ENCODE data around the gene KRTAP4-3.
"Not testable (repeated sequence)": the region's sequence is repeated elsewhere in the genome, so short reads cannot be mapped to it uniquely, and the experiment has no call there.

KRTAP4-3 gene

DNA sequence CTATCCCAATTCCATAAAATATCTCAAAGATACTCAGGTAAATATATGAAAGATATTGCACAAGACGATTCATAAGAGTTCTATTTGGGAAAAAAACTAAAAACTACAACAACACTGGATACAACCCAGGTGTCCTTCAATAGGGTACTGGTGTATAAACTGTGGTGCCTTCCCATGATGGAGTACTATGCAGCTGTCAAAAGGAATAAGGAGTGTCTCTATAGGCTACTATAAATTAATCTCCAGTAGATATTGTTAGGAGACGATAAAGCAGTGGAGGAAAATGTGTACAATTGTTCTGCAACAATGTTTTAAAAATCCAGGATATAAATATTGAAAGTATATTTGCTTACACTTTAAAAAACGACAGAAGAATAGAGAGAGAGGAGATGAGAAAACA, 41.6 kb downstream of the KRTAP4-3 start:
- DNase-seq (ENCODE audit: low read depth): no peak
- TF ChIP-seq, protein P1, sequence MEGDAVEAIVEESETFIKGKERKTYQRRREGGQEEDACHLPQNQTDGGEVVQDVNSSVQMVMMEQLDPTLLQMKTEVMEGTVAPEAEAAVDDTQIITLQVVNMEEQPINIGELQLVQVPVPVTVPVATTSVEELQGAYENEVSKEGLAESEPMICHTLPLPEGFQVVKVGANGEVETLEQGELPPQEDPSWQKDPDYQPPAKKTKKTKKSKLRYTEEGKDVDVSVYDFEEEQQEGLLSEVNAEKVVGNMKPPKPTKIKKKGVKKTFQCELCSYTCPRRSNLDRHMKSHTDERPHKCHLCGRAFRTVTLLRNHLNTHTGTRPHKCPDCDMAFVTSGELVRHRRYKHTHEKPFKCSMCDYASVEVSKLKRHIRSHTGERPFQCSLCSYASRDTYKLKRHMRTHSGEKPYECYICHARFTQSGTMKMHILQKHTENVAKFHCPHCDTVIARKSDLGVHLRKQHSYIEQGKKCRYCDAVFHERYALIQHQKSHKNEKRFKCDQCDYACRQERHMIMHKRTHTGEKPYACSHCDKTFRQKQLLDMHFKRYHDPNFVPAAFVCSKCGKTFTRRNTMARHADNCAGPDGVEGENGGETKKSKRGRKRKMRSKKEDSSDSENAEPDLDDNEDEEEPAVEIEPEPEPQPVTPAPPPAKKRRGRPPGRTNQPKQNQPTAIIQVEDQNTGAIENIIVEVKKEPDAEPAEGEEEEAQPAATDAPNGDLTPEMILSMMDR (conservative IDR thresholded peaks at IDR 0.05; ENCODE audit: control insufficient read depth, insufficient read depth, low read depth, low read length): no peak
- H3K4me3 ChIP-seq (ENCODE audit: control insufficient read depth, low read depth, low read length): no peak overlapping the region

DNA sequence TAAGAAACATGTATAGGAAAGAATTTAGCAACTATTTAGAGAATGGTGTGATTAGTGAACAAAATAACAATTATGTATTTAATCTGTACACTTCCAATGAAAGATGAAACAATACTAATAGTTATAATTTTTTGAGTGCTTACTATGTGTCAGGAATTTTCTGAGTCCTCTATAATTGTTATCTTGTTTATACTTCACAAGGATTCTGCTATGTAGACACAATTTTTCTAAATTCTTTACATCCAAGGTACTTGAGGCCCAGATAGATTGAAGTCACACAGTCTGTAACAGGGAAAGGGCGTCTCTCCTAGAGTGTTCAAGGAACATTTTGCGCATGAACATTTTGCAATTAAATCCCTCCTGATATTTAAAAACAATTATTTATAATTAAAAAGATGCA, 43.0 kb downstream of the KRTAP4-3 start:
- no peak overlapping the region for H3K4me3 ChIP-seq (ENCODE audit: control insufficient read depth, low read depth, low read length)
- TF ChIP-seq, protein P1 (conservative IDR thresholded peaks at IDR 0.05; ENCODE audit: control insufficient read depth, insufficient read depth, low read depth, low read length): no peak
- DNase-seq (ENCODE audit: low read depth): no peak

DNA sequence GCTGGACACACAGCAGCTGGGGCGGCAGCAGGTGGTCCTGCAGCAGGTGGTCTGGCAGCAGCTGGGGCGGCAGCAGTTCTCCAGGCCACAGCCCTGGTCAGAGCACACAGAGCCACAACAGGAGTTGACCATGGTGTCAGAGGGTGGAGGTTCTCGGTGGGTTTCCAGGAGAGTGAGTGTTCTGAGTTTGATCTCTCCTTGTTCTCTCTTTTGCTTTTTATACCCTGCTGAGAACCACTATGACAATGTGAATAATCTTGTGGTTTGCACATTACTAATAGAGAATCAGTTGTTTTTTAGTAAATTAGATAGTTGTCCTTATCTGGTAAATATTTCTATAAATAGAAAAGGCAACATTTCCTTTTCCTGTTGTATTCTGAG, 44.0 kb downstream of the KRTAP4-3 start, which contains the start of gene KRTAP4-12:
TSS of gene KRTAP4-12 (minus strand) at position 192 of the 381 bp plus-strand sequence. CDS start at position 132, 60 bp downstream.
- DNase-seq (ENCODE audit: low read depth); H3K4me3 ChIP-seq (ENCODE audit: control insufficient read depth, low read depth, low read length): not testable (repeated sequence)

DNA sequence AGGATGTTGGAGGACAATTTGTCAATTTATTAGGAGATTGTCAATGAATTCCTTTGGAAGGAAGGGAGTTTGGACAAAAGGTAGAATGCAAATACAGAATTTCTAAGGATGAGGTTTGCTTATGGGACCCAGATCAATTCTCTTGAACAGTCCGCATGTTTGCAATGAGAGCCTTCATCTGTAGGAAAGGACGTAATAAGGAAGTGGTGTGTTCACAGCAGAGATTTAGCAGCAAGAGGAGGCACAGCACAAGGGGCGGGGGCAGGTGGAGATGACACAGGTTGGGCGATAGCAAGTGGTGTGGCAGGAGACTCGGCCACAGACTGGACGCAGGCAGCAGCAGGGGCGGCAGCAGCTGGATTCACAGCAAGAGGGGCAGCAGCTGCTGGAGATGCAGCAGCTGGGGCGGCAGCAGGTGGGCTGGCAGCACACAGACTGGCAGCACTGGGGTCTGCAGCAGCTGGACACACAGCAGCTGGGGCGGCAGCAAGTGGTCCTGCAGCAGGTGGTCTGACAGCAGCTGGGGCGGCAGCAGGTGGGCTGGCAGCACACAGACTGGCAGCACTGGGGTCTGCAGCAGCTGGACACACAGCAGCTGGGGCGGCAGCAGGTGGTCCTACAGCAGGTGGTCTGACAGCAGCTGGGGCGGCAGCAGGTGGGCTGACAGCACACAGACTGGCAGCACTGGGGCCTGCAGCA, 44.6 kb downstream of the KRTAP4-3 start:
- DNase-seq (ENCODE audit: low read depth); H3K4me3 ChIP-seq (ENCODE audit: control insufficient read depth, low read depth, low read length): not testable (repeated sequence)

DNA sequence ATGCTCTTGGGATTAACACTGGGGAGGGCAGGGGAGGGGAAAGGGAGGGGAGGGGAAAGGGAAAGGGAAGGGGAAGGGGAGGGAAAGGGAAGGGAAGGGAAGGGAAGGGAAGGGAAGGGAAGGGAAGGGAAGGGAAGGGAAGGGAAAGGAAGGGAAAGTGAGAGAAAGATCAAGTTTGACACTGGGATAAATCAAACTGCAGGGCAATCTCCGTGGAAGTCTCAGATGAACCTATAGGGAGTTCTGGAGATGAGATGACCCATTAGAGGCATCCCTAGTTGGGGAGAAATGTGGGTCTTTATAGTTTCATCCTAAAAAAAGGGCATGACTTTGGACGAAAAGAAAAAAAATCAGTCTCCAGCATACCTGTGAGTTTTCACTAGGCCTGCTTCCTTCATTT, 46.3 kb downstream of the KRTAP4-3 start:
- no peak overlapping the region for H3K4me3 ChIP-seq (ENCODE audit: control insufficient read depth, low read depth, low read length)
- TF ChIP-seq, protein P1 (conservative IDR thresholded peaks at IDR 0.05; ENCODE audit: control insufficient read depth, insufficient read depth, low read depth, low read length): no peak
- no peak for DNase-seq (ENCODE audit: low read depth)

GRCh38 chr17:41119696-41120690, 48.0 kb downstream of the KRTAP4-3 start:
- not testable (repeated sequence) for H3K4me3 ChIP-seq (ENCODE audit: control insufficient read depth, low read depth, low read length)
- DNase-seq (ENCODE audit: low read depth): peak; percentile 18

- no peak overlapping the region for H3K4me3 ChIP-seq (ENCODE audit: control insufficient read depth, low read depth, low read length)
- TF ChIP-seq, protein P1 (conservative IDR thresholded peaks at IDR 0.05; ENCODE audit: control insufficient read depth, insufficient read depth, low read depth, low read length): no peak
- peak; percentile 14 for DNase-seq (ENCODE audit: low read depth)
These were observed 49.3 kb downstream of the KRTAP4-3 start for GRCh38 chr17:41118721-41119120.

DNA sequence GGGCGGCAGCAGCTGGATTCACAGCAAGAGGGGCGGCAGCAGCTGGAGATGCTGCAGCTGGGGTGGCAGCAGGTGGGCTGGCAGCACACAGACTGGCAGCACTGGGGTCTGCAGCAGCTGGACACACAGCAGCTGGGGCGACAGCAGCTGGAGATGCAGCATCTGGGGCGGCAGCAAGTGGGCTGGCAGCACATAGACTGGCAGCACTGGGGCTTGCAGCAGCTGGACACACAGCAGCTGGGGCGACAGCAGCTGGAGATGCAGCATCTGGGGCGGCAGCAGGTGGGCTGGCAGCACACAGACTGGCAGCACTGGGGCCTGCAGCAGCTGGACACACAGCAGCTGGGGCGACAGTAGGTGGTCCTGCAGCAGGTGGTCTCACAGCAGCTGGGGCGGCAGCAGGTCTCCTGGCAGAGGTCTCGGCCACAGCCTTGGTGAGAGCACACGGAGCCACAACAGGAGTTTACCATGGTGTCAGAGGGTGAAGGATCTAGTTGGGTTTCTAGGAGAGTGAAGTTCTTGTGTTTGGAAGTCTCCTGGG, 50.1 kb downstream of the KRTAP4-3 start, which contains the start of gene KRTAP4-11:
TSS of gene KRTAP4-11 (minus strand) at position 528 of the 541 bp plus-strand sequence. CDS start at position 470, 58 bp downstream.
- H3K4me3 ChIP-seq (ENCODE audit: control insufficient read depth, low read depth, low read length); DNase-seq (ENCODE audit: low read depth): not testable (repeated sequence)

Data from fibroblast of mammary gland (primary cell).